SK-N-MC (cell line): ENCODE measurements around the gene NCAPG2.
"Not testable (repeated sequence)": the region's sequence is repeated elsewhere in the genome, so short reads cannot be mapped to it uniquely, and the experiment has no call there.

Experiments used
- DNase-seq: peaks from one replicate; pipeline ENCODE4 v3.0.0-alpha.2; 2011; ENCODE audit warnings: low read depth, low spot score
- H3K27ac ChIP-seq: fragments of 200-600 bp; sonication (generic); 2 replicates; pipeline ENCODE4 v1.5.1; 2016; ENCODE audit warnings: mixed run types
- H3K36me3 ChIP-seq: fragments of 200-600 bp; sonication (generic); 2 replicates; pipeline ENCODE4 v1.6.1; 2017; ENCODE audit warnings: antibody characterized with exemption, low read length, mixed read lengths; ENCODE audit not compliant: insufficient read depth
- H3K4me3 ChIP-seq: fragments of 200-600 bp; sonication (generic); 2 replicates; pipeline ENCODE4 v1.5.1; 2016
- H3K9ac ChIP-seq: fragments of 200-600 bp; sonication (generic); 2 replicates; pipeline ENCODE4 v1.8.0; 2017; ENCODE audit warnings: mixed run types, mixed read lengths; ENCODE audit not compliant: insufficient read length
- H3K9me3 ChIP-seq: fragments of 200-600 bp; sonication (generic); 2 replicates; pipeline ENCODE4 v1.6.1; 2017; ENCODE audit warnings: low read depth, mild to moderate bottlenecking, antibody characterized with exemption, low read length, moderate library complexity, mixed read lengths
- EZH2 ChIP-seq: fragments of 200-600 bp; sonication (generic); IDR thresholded peaks from one replicate; pipeline ENCODE4 v1.6.1; 2017; ENCODE audit warnings: antibody characterized with exemption
- FOXP2 ChIP-seq: optimal IDR thresholded peaks from 2 replicates; pipeline ENCODE3; 2011; ENCODE audit warnings: mild to moderate bottlenecking, moderate library complexity; ENCODE audit not compliant: insufficient read depth; ENCODE audit errors: extremely low read length, control extremely low read depth
- POLR2AphosphoS5 ChIP-seq: IDR thresholded peaks from 2 replicates; pipeline ENCODE4 v1.6.1; 2012; ENCODE audit warnings: mild to moderate bottlenecking, low read depth, low read length, borderline replicate concordance

NCAPG2 gene

GRCh38 chr7:158648168-158648567, 56.4 kb downstream of the NCAPG2 start:
- Histone ChIP-seq H3K9ac (no peak overlapping the region), H3K27ac (no peak overlapping the region), H3K4me3 (no peak overlapping the region), H3K36me3 (peaks cover 75% of the 10 kb centered on the region), H3K9me3 (no peaks in the 10 kb centered on the region)
- TF ChIP-seq EZH2 (no peak), FOXP2 (no peak), POLR2AphosphoS5 (no peak)
- DNase-seq, result no peak

- H3K27ac ChIP-seq, result no peak overlapping the region
- DNase-seq, result no peak
- no peaks in the 10 kb centered on the region for H3K9me3 ChIP-seq
- peaks cover 74% of the 10 kb centered on the region for H3K36me3 ChIP-seq
- no peak for TF ChIP-seq POLR2AphosphoS5
- H3K9ac ChIP-seq, result no peak overlapping the region
- no peak overlapping the region for H3K4me3 ChIP-seq
These were observed 57.2 kb downstream of the NCAPG2 start for GRCh38 chr7:158647475-158647792.

- TF ChIP-seq EZH2 (no peak), FOXP2 (no peak), POLR2AphosphoS5 (no peak)
- Histone ChIP-seq H3K9me3 (no peaks in the 10 kb centered on the region), H3K4me3 (no peak overlapping the region), H3K9ac (no peak overlapping the region), H3K36me3 (peaks cover 74% of the 10 kb centered on the region), H3K27ac (no peak overlapping the region)
- no peak for DNase-seq
These were observed 57.7 kb downstream of the NCAPG2 start for GRCh38 chr7:158646766-158647474.

GRCh38 chr7:158645842-158646241, 58.8 kb downstream of the NCAPG2 start:
- H3K27ac ChIP-seq, result no peak overlapping the region
- H3K36me3 ChIP-seq, result peaks cover 76% of the 10 kb centered on the region
- no peak for DNase-seq
- H3K4me3 ChIP-seq, result no peak overlapping the region
- no peak overlapping the region for H3K9ac ChIP-seq
- no peaks in the 10 kb centered on the region for H3K9me3 ChIP-seq
- TF ChIP-seq FOXP2 (no peak), POLR2AphosphoS5 (no peak), EZH2 (no peak)

GRCh38 chr7:158642149-158642548, 62.5 kb downstream of the NCAPG2 start:
- H3K4me3 ChIP-seq, result no peak overlapping the region
- no peak overlapping the region for H3K9ac ChIP-seq
- H3K36me3 ChIP-seq, result peaks cover 83% of the 10 kb centered on the region
- no peak for DNase-seq
- H3K27ac ChIP-seq, result no peak overlapping the region
- no peaks in the 10 kb centered on the region for H3K9me3 ChIP-seq
- TF ChIP-seq FOXP2 (no peak), POLR2AphosphoS5 (no peak), EZH2 (no peak)

- peaks cover 44% of the 10 kb centered on the region for H3K36me3 ChIP-seq
- no peak for DNase-seq
- TF ChIP-seq EZH2, result no peak
- TF ChIP-seq FOXP2, result no peak
- TF ChIP-seq POLR2AphosphoS5, result no peak
These were observed 66.6 kb downstream of the NCAPG2 start for GRCh38 chr7:158638001-158638400.

GRCh38 chr7:158633055-158633956, 71.3 kb downstream of the NCAPG2 start:
- no peak overlapping the region for H3K27ac ChIP-seq

More at GRCh38 chr7:158638001-158638400, 66.6 kb downstream of the NCAPG2 start:
- Histone ChIP-seq H3K9ac (no peak overlapping the region), H3K9me3 (no peaks in the 10 kb centered on the region), H3K27ac (no peak overlapping the region), H3K4me3 (no peak overlapping the region)

GRCh38 chr7:158631574-158632195, 72.9 kb downstream of the NCAPG2 start:
- peaks cover 27% of the 10 kb centered on the region; the same call in 1 of the 2 replicates for H3K36me3 ChIP-seq
- TF ChIP-seq EZH2 (no peak), POLR2AphosphoS5 (no peak), FOXP2 (no peak)
- H3K9ac ChIP-seq, result no peak overlapping the region
- no peak overlapping the region for H3K4me3 ChIP-seq
- no peak overlapping the region for H3K27ac ChIP-seq
- H3K9me3 ChIP-seq, result no peaks in the 10 kb centered on the region
- no peak for DNase-seq

More at GRCh38 chr7:158633055-158633956, 71.3 kb downstream of the NCAPG2 start:
- Histone ChIP-seq H3K36me3 (peaks cover 32% of the 10 kb centered on the region), H3K9me3 (no peaks in the 10 kb centered on the region), H3K4me3 (no peak overlapping the region), H3K9ac (no peak overlapping the region)
- TF ChIP-seq EZH2 (no peak), POLR2AphosphoS5 (no peak), FOXP2 (no peak)
- DNase-seq, result no peak

- not testable (repeated sequence) for H3K27ac ChIP-seq, H3K4me3 ChIP-seq, H3K9ac ChIP-seq, DNase-seq, H3K9me3 ChIP-seq
- H3K36me3 ChIP-seq, result peaks cover 25% of the 10 kb centered on the region; the same call in 1 of the 2 replicates
These were observed 78.3 kb downstream of the NCAPG2 start for GRCh38 chr7:158626289-158626688.
